Esophagus muscularis mucosa (tissue), 4 donors: ENCODE results near the gene RNPS1. TPM values are rescaled to one million over a fixed set of nuclear protein-coding genes. Genes with fewer than 3 reads are reported as not detected.

Experiments used
- DNase-seq: peaks from one replicate; pipeline ENCODE4 v3.0.0-alpha.2; 2017; ENCODE audit errors: extremely low spot score
- H3K27ac ChIP-seq, 4 donors: fragments of 200-600 bp; sonication (generic); replicated peaks in 1 of 4; 1 replicate in 3 of 4; 2 replicates in 1 of 4; pipeline ENCODE4 v1.5.1; 2016 to 2019; ENCODE audit warnings: mild to moderate bottlenecking in 1 of 4
- H3K27me3 ChIP-seq, 4 donors: fragments of 200-600 bp; sonication (generic); one replicate each; pipeline versions ENCODE4 v1.5.1 to v1.6.0; 2016 to 2019
- H3K36me3 ChIP-seq, 4 donors: fragments of 200-600 bp; sonication (generic); one replicate each; pipeline ENCODE4 v1.5.1; 2016 to 2019
- H3K4me1 ChIP-seq, 4 donors: fragments of 200-600 bp; sonication (generic); one replicate each; pipeline ENCODE4 v1.5.1; 2016 to 2019
- H3K4me3 ChIP-seq, 4 donors: fragments of 200-600 bp; sonication (generic); 1 replicate in 2 of 4; 2 replicates in 2 of 4; pipeline ENCODE4 v1.5.1; 2016 to 2019; ENCODE audit warnings: mild to moderate bottlenecking in 4 of 4, moderate library complexity in 1 of 4
- H3K9me3 ChIP-seq, 4 donors: fragments of 200-600 bp; sonication (generic); 1 replicate in 3 of 4; 2 replicates in 1 of 4; pipeline ENCODE4 v1.5.1; 2016 to 2019
- EP300 ChIP-seq: sonication (generic); formaldehyde crosslinking; IDR thresholded peaks from one replicate; pipeline ENCODE4 v1.6.1; 2017; ENCODE audit warnings: antibody characterized with exemption
- POLR2A ChIP-seq: fragments of 450-650 bp; IDR thresholded peaks from one replicate; pipeline ENCODE4 v1.6.1; 2017; ENCODE audit warnings: antibody characterized with exemption, moderate library complexity, mild to moderate bottlenecking, low read depth
- POLR2AphosphoS5 ChIP-seq, 2 donors: sonication (generic); formaldehyde crosslinking; IDR thresholded peaks; one replicate each; pipeline ENCODE4 v1.6.1; 2017; ENCODE audit warnings: antibody characterized with exemption in 2 of 2
- WGBS: methylation state at CpG from one replicate; pipeline ENCODE4 v1.1.5; 2018; 5-methylcytosine and 5-hydroxymethylcytosine counted together
- intact Hi-C: fragments of 100-400 bp; cut with DNase I; formaldehyde crosslinking; loops from one replicate; pipeline ENCODE4 v1.15.1; 2023
- total RNA-seq, 4 donors: library from RNA; depleted of rRNA; stranded (reverse); fragments of >200 nt; gene quantifications; one replicate each; pipeline versions ENCODE4 v1.1.0 to v1.2.1, GENCODE V29; 2016
- TF ChIP-seq, protein P1 (sequence below), 3 experiments: fragments of 200-600 bp in 2 of 3; fragments of 450-650 bp in 1 of 3; sonication (generic) in 2 of 3; IDR thresholded peaks; one replicate each; pipeline ENCODE4 v1.5.1; 2017 to 2019; ENCODE audit warnings: antibody characterized with exemption in 3 of 3, mild to moderate bottlenecking in 2 of 3, moderate library complexity in 1 of 3

RNPS1 gene
- total RNA-seq, 4 donors from 2014 or later, result 114 to 179 (median 151) TPM

DNA sequence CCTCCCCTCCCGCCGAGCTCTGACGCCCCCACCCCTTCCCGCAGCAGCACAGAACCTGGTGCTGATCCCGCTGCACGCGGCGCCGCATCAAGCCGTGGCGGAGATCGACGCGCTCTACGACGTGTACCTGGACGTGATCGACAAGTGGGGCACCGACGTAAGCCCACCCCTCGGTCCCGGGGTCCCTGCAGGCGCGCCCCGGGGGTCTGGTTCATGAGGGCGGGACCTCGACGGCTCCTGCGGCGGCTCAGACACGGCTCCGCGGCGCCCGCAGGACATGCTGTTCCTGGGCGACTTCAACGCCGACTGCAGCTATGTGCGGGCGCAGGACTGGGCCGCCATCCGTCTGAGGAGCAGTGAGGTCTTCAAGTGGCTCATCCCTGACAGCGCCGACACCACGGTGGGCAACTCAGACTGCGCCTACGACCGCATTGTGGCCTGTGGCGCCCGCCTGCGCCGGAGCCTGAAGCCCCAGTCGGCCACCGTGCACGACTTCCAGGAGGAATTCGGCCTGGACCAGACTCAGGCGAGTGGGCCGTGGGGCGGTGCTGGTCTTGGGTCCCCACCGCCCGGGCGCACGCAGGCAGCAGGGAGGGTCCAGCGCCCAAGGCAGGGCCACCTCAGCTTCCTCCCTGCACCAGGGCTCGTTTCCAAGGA is 30.3 kb downstream of the RNPS1 start:
- 0% methylated on average over 3 of the region's 65 CpGs for WGBS
- peak overlapping the region in 3 of 4 donors; percentile 37 to 45 (median 37) for H3K4me3 ChIP-seq

DNA sequence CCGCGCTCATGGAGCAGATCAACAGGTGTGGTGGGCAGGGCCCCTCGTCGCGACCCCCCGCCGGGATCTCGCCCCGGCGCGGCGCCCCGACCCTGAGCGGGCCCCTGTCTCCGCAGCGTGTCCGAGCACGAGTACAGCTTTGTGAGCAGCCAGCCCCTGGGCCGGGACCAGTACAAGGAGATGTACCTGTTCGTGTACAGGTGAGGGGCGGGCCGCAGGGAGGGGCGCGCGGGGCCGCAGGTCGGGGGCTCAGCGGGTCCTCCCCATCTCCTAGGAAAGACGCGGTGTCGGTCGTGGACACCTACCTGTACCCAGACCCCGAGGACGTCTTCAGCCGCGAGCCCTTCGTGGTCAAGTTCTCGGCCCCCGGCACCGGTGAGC is 30.8 kb downstream of the RNPS1 start:
- peak overlapping the region; percentile 30 to 45 (median 37) for H3K4me3 ChIP-seq
- no peak for DNase-seq
- peaks cover 21 to 34% (median 30%) of the 10 kb centered on the region in 4 donors for H3K4me1 ChIP-seq
- no peak overlapping the region for H3K27ac ChIP-seq
- no peaks in the 10 kb centered on the region for H3K9me3 ChIP-seq
- 13% methylated on average over 6 of the region's 40 CpGs for WGBS
- intact Hi-C loops, result no loop called here
- TF ChIP-seq EP300 (no peak), POLR2AphosphoS5 (IDR thresholded peaks at IDR 0.05) (no peak)
- H3K27me3 ChIP-seq, result peaks cover 9 to 57% (median 17%) of the 10 kb centered on the region in 4 donors
- peaks cover 40 to 68% (median 64%) of the 10 kb centered on the region in 4 donors for H3K36me3 ChIP-seq

More for the DNA sequence above, 30.3 kb downstream of the RNPS1 start:
- H3K36me3 ChIP-seq, result peaks cover 40 to 68% (median 64%) of the 10 kb centered on the region in 4 donors
- no peak for DNase-seq
- no peaks in the 10 kb centered on the region for H3K9me3 ChIP-seq
- TF ChIP-seq POLR2AphosphoS5 (IDR thresholded peaks at IDR 0.05), result no peak
- TF ChIP-seq EP300, result no peak
- intact Hi-C loops, result no loop called here
- no peak overlapping the region for H3K27ac ChIP-seq
- H3K4me1 ChIP-seq, result peaks cover 21 to 34% (median 30%) of the 10 kb centered on the region in 4 donors
- peaks cover 9 to 56% (median 17%) of the 10 kb centered on the region in 4 donors for H3K27me3 ChIP-seq

DNA sequence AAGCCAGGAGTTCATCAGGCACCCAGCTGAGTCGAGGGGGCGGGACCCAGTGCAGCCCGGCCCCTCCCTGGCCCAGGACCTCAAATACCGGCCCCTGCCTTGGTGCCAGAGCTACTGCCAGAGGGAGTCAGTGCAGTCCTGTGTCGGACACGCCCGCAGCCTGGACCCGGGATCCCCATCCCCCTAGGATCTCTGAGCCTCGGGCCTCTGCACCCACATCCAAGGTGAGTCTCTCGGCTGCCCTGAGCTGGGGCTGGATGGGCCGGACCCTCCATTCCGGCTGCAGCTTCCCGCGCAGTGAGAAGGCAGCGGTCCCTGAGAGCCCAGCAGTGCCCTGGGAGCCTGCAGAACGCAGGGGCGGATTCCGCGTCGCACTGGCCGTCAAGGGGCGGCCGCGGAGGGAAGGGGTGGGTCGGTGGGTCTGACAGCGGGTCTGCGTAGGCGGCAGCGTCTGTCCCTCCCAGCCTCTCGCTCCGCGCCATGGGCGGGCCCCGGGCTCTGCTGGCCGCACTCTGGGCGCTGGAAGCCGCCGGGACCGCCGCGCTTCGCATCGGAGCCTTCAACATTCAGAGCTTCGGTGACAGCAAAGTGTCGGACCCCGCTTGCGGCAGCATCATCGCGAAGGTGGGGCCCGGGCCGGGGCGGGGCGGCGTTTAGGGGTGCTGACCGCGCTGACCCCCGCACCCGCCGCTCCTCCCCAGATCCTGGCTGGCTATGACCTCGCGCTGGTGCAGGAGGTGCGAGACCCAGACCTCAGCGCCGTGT is 31.4 kb downstream of the RNPS1 start, which contains the start of gene DNASE1L2:
Gene DNASE1L2, plus strand, starts transcription at position 108 of the 765 bp plus-strand sequence. Its CDS starts 373 bp downstream, at position 481.
- intact Hi-C loops, result no loop called here
- Histone ChIP-seq H3K9me3 (no peaks in the 10 kb centered on the region), H3K36me3 (peaks cover 43 to 68% (median 65%) of the 10 kb centered on the region in 4 donors), H3K4me1 (peaks cover 21 to 34% (median 30%) of the 10 kb centered on the region in 4 donors), H3K27ac (no peak within 1 kb of the TSS), H3K4me3 (peak within 1 kb of the TSS; percentile 30 to 45 (median 37)), H3K27me3 (peaks cover 9 to 57% (median 17%) of the 10 kb centered on the region in 4 donors)
- TF ChIP-seq EP300 (no peak), POLR2AphosphoS5 (IDR thresholded peaks at IDR 0.05) (no peak), POLR2A (no peak)
- TF ChIP-seq, protein P1, sequence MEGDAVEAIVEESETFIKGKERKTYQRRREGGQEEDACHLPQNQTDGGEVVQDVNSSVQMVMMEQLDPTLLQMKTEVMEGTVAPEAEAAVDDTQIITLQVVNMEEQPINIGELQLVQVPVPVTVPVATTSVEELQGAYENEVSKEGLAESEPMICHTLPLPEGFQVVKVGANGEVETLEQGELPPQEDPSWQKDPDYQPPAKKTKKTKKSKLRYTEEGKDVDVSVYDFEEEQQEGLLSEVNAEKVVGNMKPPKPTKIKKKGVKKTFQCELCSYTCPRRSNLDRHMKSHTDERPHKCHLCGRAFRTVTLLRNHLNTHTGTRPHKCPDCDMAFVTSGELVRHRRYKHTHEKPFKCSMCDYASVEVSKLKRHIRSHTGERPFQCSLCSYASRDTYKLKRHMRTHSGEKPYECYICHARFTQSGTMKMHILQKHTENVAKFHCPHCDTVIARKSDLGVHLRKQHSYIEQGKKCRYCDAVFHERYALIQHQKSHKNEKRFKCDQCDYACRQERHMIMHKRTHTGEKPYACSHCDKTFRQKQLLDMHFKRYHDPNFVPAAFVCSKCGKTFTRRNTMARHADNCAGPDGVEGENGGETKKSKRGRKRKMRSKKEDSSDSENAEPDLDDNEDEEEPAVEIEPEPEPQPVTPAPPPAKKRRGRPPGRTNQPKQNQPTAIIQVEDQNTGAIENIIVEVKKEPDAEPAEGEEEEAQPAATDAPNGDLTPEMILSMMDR (IDR thresholded peaks at IDR 0.05), result no peak
- 24% methylated on average over 5 of the region's 64 CpGs for WGBS
- no peak for DNase-seq

DNA sequence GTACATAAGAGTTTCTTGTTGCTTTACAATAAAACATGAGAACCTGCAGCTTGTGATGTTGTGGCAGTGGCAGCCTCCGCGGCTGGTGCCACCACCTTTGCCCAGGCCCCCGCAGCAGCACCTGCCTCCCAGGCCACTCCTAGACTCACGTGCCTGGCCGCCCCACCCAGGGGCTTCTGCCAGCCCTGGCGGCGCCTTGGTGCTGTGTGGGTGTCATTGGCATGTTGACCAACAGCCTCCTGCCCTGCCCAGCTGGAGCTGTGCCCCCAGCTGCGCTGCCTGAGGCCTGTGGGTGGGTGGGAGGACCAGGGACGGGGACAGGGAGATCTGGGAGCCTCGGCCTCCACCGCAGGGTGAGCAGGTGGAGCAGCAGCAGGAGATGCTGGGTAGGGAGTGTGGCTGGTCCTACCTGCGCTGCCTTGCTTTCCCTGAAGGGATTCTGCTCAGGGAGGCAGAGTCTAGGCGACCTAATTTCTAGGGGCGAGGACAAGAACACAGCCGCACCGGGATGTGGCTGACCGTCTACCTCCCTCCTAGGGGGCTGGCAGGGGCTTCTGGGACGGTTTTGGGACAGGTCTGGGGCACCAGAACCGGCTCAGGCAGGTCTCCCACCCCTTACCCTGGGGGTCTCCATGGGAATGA is 32.1 kb downstream of the RNPS1 start:
- peaks cover 50 to 68% (median 67%) of the 10 kb centered on the region in 4 donors for H3K36me3 ChIP-seq
- H3K4me1 ChIP-seq, result peaks cover 21 to 34% (median 30%) of the 10 kb centered on the region in 4 donors
- H3K27me3 ChIP-seq, result peaks cover 9 to 59% (median 17%) of the 10 kb centered on the region in 4 donors
- H3K4me3 ChIP-seq, result peak overlapping the region in 1 of 4 donors; percentile 37
- H3K27ac ChIP-seq, result no peak overlapping the region
- H3K9me3 ChIP-seq, result no peaks in the 10 kb centered on the region
- TF ChIP-seq, protein P1 (IDR thresholded peaks at IDR 0.05), result no peak
- TF ChIP-seq POLR2A (no peak), POLR2AphosphoS5 (IDR thresholded peaks at IDR 0.05) (no peak), EP300 (no peak)
- no peak for DNase-seq
- WGBS, result 80% methylated on average over 1 of the region's 19 CpGs
- intact Hi-C loops, result no loop called here

DNA sequence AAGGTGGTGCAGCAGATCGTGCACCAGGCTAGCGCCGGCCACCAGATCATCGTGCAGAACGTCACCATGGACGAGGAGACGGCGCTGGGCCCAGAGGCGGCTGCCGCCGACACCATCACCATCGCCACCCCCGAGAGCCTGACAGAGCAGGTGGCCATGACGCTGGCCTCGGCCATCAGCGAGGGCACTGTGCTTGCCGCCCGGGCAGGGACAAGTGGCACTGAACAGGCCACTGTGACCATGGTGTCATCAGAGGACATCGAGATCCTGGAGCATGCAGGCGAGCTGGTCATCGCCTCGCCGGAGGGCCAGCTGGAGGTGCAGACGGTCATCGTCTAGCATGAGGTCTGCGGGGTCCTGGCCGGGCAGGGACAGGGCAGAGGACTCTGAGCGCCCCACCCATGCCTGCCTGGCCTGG is 32.7 kb downstream of the RNPS1 start:
- TF ChIP-seq, protein P1 (IDR thresholded peaks at IDR 0.05), result no peak
- TF ChIP-seq POLR2A (no peak), EP300 (no peak), POLR2AphosphoS5 (IDR thresholded peaks at IDR 0.05) (no peak)
- no peak overlapping the region for H3K27ac ChIP-seq
- intact Hi-C loops, result no loop called here
- H3K4me1 ChIP-seq, result peaks cover 21 to 34% (median 30%) of the 10 kb centered on the region in 4 donors
- DNase-seq, result no peak
- H3K9me3 ChIP-seq, result no peaks in the 10 kb centered on the region
- whole genome bisulfite sequencing, result 87% methylated on average over 19 of the region's 28 CpGs
- peaks cover 54 to 69% (median 68%) of the 10 kb centered on the region in 4 donors for H3K36me3 ChIP-seq
- no peak overlapping the region for H3K4me3 ChIP-seq
- peaks cover 9 to 64% (median 17%) of the 10 kb centered on the region in 4 donors for H3K27me3 ChIP-seq
